ENCODE results near the gene TRIM46.

DNA sequence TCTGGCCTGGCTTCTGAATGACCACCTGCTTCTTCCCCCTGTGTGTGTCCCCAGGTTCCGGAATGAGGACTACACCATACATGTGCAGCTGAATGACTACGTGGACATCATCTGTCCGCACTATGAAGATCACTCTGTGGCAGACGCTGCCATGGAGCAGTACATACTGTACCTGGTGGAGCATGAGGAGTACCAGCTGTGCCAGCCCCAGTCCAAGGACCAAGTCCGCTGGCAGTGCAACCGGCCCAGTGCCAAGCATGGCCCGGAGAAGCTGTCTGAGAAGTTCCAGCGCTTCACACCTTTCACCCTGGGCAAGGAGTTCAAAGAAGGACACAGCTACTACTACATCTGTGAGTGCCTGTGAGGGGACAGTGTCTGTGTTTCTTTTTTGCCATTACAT is 42.4 kb upstream of the TRIM46 start:
- TF ChIP-seq, protein P1, sequence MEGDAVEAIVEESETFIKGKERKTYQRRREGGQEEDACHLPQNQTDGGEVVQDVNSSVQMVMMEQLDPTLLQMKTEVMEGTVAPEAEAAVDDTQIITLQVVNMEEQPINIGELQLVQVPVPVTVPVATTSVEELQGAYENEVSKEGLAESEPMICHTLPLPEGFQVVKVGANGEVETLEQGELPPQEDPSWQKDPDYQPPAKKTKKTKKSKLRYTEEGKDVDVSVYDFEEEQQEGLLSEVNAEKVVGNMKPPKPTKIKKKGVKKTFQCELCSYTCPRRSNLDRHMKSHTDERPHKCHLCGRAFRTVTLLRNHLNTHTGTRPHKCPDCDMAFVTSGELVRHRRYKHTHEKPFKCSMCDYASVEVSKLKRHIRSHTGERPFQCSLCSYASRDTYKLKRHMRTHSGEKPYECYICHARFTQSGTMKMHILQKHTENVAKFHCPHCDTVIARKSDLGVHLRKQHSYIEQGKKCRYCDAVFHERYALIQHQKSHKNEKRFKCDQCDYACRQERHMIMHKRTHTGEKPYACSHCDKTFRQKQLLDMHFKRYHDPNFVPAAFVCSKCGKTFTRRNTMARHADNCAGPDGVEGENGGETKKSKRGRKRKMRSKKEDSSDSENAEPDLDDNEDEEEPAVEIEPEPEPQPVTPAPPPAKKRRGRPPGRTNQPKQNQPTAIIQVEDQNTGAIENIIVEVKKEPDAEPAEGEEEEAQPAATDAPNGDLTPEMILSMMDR (conservative IDR thresholded peaks at IDR 0.05), result no peak
- no peak for TF ChIP-seq EZH2 (IDR thresholded peaks at IDR 0.05; ENCODE audit: low read depth)
